OCI-LY1 (cell line): ENCODE data around the gene CHMP2A.

Source experiments
- CTCF ChIP-seq: fragments of 200-600 bp; sonication (generic), shearing (Covaris generic); IDR thresholded peaks from 2 replicates; pipeline ENCODE4 v1.5.1; 2017; ENCODE audit warnings: mild to moderate bottlenecking, antibody characterized with exemption, low read length, moderate library complexity, mixed read lengths
- EZH2 ChIP-seq: fragments of 200-600 bp; sonication (generic), shearing (Covaris generic); IDR thresholded peaks from 2 replicates; pipeline ENCODE4 v1.8.0; 2017; ENCODE audit warnings: borderline replicate concordance, mixed run types, mild to moderate bottlenecking, antibody characterized with exemption, low read length, moderate library complexity, mixed read lengths

GRCh38 chr19:58572026-58572817 is 17.3 kb upstream of the CHMP2A start:
- TF ChIP-seq CTCF = no peak
- no peak for TF ChIP-seq EZH2
